ENCODE data around the gene CPTP.

Gene CPTP

GRCh38 chr1:1370771-1371300 lies 46.2 kb downstream of the CPTP start:
- no peak for DNase-seq

- no peak for DNase-seq
Observed at GRCh38 chr1:1371364-1371745, 46.8 kb downstream of the CPTP start.

- no peak for DNase-seq
Observed at GRCh38 chr1:1371746-1372711, 47.4 kb downstream of the CPTP start.

GRCh38 chr1:1373051-1373814 lies 48.6 kb downstream of the CPTP start:
- no peak for DNase-seq

GRCh38 chr1:1373815-1374588 lies 49.4 kb downstream of the CPTP start:
- DNase-seq = no peak

GRCh38 chr1:1374589-1374928 lies 50.0 kb downstream of the CPTP start:
- DNase-seq = no peak

- peak; percentile 93 for DNase-seq
Observed at GRCh38 chr1:1374929-1375662, 50.5 kb downstream of the CPTP start, which contains the start of gene AURKAIP1. Gene AURKAIP1, minus strand, starts transcription at chr1:1375207. Its CDS starts 451 bp downstream, at chr1:1374756.

GRCh38 chr1:1376551-1377226 lies 52.1 kb downstream of the CPTP start:
- no peak for DNase-seq

- no peak for DNase-seq
Observed at GRCh38 chr1:1377540-1378205, 53.1 kb downstream of the CPTP start.

All from NCI-H1417 treated with DMSO at 0.1 percent for 48 hours (cell line).